ACHN (cell line): ENCODE data around the gene DPYSL4.

Experiments used
- DNase-seq: peaks from one replicate; pipeline ENCODE4 v3.0.0-alpha.2; 2015
- in situ Hi-C: cut with HindIII; loops from 2 replicates; pipeline ENCODE4 v1.10.0; 2017; ENCODE audit warnings: low sequenced_read_pairs, low pct_ligation_motif_present, low pct_unique_long_range_greater_than_20kb

Gene DPYSL4

GRCh38 chr10:132186488-132187429 is at the start of gene DPYSL4:
Gene DPYSL4, plus strand, starts transcription at chr10:132186948. Its CDS starts 116 bp downstream, at chr10:132187064.
- in situ Hi-C loops, result no loop called here
- no peak for DNase-seq

GRCh38 chr10:132137111-132138072 is 49.4 kb upstream of the DPYSL4 start:
- no peak for DNase-seq
- in situ Hi-C loops, result no loop called here

GRCh38 chr10:132138133-132138532 is 48.6 kb upstream of the DPYSL4 start:
- DNase-seq, result no peak
- in situ Hi-C loops, result no loop called here

GRCh38 chr10:132138596-132138995 is 48.2 kb upstream of the DPYSL4 start:
- in situ Hi-C loops, result no loop called here
- DNase-seq, result no peak

GRCh38 chr10:132139526-132139925 is 47.2 kb upstream of the DPYSL4 start:
- in situ Hi-C loops, result no loop called here

GRCh38 chr10:132140167-132140925 is 46.4 kb upstream of the DPYSL4 start:
- DNase-seq, result no peak
- in situ Hi-C loops, result no loop called here

More at GRCh38 chr10:132139526-132139925, 47.2 kb upstream of the DPYSL4 start:
- no peak for DNase-seq

GRCh38 chr10:132141076-132141475 is 45.7 kb upstream of the DPYSL4 start:
- DNase-seq, result no peak
- in situ Hi-C loops, result no loop called here

GRCh38 chr10:132141526-132142395 is 45.0 kb upstream of the DPYSL4 start:
- DNase-seq, result no peak
- in situ Hi-C loops, result no loop called here

- peak; percentile 46 for DNase-seq
- in situ Hi-C loops, result no loop called here
These were observed 44.2 kb upstream of the DPYSL4 start for GRCh38 chr10:132142396-132143161.

- DNase-seq, result no peak
- in situ Hi-C loops, result no loop called here
These were observed 43.6 kb upstream of the DPYSL4 start for GRCh38 chr10:132143162-132143561.

- in situ Hi-C loops, result no loop called here
- DNase-seq, result no peak
These were observed 42.7 kb upstream of the DPYSL4 start for GRCh38 chr10:132144086-132144485.

- in situ Hi-C loops, result no loop called here
- DNase-seq, result no peak
These were observed 41.7 kb upstream of the DPYSL4 start for GRCh38 chr10:132145002-132145401.

GRCh38 chr10:132145521-132146185 is 41.1 kb upstream of the DPYSL4 start:
- in situ Hi-C loops, result no loop called here
- DNase-seq, result no peak

GRCh38 chr10:132146271-132146671 is 40.5 kb upstream of the DPYSL4 start:
- DNase-seq, result no peak
- in situ Hi-C loops, result no loop called here

- in situ Hi-C loops, result no loop called here
- DNase-seq, result no peak
These were observed 39.5 kb upstream of the DPYSL4 start for GRCh38 chr10:132146941-132147915.
